Kidney epithelial cell (primary cell): Measurements from ENCODE around the gene ISOC1. TPM values are rescaled to one million over a fixed set of nuclear protein-coding genes. Genes with fewer than 3 reads are reported as not detected.

Experiments
- DNase-seq: peaks from one replicate; pipeline ENCODE4 v3.0.0-alpha.2; 2010; ENCODE audit warnings: low read depth
- H3K27me3 ChIP-seq: 2 replicates; pipeline ENCODE4 v1.6.0; 2011; ENCODE audit warnings: low read length; ENCODE audit not compliant: control insufficient read depth, insufficient read depth
- H3K36me3 ChIP-seq: 2 replicates; pipeline ENCODE4 v1.5.1; 2011; ENCODE audit warnings: low read length; ENCODE audit not compliant: control insufficient read depth, insufficient read depth
- H3K4me3 ChIP-seq: 2 replicates; pipeline ENCODE4 v1.5.1; 2011; ENCODE audit warnings: low read depth, mild to moderate bottlenecking, control low read depth, low read length
- CTCF ChIP-seq: IDR thresholded peaks from 2 replicates; pipeline ENCODE4 v1.5.1; 2011; ENCODE audit warnings: mild to moderate bottlenecking, moderate library complexity, low read length, control low read depth, inconsistent platforms; ENCODE audit not compliant: insufficient read depth, poor library complexity, severe bottlenecking
- total RNA-seq: library from RNA; depleted of rRNA; stranded (reverse); fragments of >200 nt; gene quantifications from 2 replicates; pipeline ENCODE4 v1.2.3, GENCODE V29; 2015

Gene ISOC1
- total RNA-seq, 1 donor from 2014 or later: 23.9 TPM

DNA sequence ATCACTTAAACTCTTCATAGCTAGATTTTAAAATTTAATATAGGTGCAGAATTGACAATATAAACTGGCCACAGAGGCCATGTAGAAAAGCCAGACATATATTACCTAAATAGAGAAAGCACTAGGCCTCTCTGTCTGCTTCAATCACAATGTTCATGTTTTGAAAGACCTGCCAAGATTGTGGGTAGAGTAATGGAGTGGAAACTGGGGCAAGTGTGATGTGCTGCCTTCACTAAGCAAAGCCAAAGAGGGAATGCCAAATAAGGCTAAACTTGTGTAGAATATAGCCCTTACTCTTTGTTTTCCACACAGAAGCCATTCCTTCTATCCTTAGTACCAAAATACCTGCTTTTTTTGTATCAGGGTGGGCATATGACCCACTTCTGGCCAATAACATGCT lies 15.1 kb upstream of the ISOC1 start:
- no peak overlapping the region for H3K4me3 ChIP-seq
- H3K36me3 ChIP-seq: no peaks in the 10 kb centered on the region
- H3K27me3 ChIP-seq: no peaks in the 10 kb centered on the region
- no peak for DNase-seq
- no peak for TF ChIP-seq CTCF

- no peak overlapping the region for H3K4me3 ChIP-seq
- no peaks in the 10 kb centered on the region for H3K36me3 ChIP-seq
- no peak for TF ChIP-seq CTCF
- DNase-seq: no peak
- H3K27me3 ChIP-seq: no peaks in the 10 kb centered on the region
Measured at GRCh38 chr5:129080766-129081165, 13.8 kb upstream of the ISOC1 start.

DNA sequence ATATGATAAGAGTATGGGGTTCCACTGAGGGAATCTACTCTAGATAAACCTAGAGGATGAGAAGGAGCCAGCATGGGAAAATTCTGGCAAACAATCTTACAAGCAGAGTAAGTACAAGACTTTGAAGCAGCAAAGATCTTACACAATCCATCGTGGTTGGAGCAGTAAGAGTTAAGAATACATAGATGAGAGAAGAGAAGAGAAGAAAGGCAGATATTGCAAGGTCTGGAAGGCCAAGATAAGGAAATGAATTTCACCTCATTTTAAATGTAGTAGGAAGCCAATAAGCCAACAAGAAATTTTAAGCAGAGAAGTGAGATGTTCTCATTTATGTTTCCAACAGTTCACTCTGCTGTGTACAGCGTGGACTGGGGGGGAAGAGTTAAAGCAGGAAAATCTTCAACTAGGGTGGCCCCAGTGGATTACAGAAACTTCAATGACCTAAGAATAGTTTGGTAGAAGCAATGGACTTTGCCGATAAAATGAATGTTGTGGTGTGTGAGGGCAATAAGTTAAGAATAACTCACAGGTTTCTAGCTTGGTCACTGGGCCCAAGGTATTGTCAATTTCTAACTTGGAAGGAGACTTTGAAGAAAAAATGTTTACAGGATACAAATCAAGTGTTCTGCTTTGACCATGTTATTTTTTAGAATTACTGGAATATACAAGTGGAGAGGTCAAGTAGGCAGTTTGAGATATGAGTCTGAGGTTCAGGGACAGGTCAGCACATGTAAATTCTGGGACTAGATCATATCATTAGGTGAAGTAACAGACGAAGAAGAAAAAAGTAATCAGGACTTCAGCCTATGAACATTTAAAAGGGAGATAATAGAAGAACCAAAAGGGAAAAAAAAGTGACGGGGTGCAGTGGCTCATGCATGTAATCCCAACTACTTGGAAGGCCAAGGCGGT lies 12.1 kb upstream of the ISOC1 start:
- TF ChIP-seq CTCF: no peak
- Histone ChIP-seq H3K27me3 (no peaks in the 10 kb centered on the region), H3K36me3 (no peaks in the 10 kb centered on the region), H3K4me3 (no peak overlapping the region)
- no peak for DNase-seq

GRCh38 chr5:129094924-129095899 lies 663 bp downstream of the ISOC1 start:
- H3K36me3 ChIP-seq: no peaks in the 10 kb centered on the region
- DNase-seq: peak; percentile 5
- peak overlapping the region; percentile 89 for H3K4me3 ChIP-seq
- H3K27me3 ChIP-seq: no peaks in the 10 kb centered on the region
- TF ChIP-seq CTCF: no peak

DNA sequence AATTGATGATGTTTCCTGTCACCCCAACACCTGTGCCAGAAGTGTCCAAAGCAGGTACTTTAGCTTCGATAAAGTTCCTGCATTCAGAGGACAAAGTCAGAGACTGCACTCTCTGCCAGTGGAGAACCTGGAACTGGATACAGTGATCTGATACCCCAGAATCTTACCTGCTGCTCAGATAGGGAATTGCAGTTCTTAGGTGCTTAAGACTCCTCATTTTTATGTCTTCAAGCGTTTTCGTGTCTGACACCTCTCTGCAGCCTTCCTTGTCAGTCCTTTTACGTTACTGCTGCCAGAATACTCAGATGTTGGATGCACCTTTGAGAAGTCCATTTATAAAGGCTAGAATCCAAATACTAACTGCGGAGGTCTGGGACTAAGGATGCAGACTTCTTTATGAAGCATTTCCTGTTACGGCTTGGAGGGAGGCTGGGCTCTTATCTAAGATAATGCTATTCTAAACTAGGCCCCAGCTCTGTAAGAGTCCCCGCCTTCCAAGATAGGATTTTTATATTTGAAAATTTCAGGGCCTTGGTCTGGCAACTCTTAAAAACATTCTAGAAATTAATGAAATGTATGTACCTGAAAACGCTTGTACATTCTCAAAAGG lies 1.9 kb downstream of the ISOC1 start:
- TF ChIP-seq CTCF: no peak
- Histone ChIP-seq H3K4me3 (no peak overlapping the region), H3K36me3 (no peaks in the 10 kb centered on the region), H3K27me3 (no peaks in the 10 kb centered on the region)
- no peak for DNase-seq
